GM10266 (cell line): ENCODE data around the gene GATAD2B.
A peak's percentile ranks its signal among the peaks of the same experiment; 100 is the strongest.

Experiments used
- DNase-seq: peaks from one replicate; pipeline ENCODE4 v3.0.0; 2012; ENCODE audit errors: extremely low spot score
- TF ChIP-seq, protein P1 (sequence below): IDR thresholded peaks from 2 replicates; pipeline ENCODE4 v1.5.1; 2012; ENCODE audit warnings: mild to moderate bottlenecking, low read depth; ENCODE audit not compliant: control insufficient read depth, insufficient read depth; ENCODE audit errors: missing control alignments

Gene GATAD2B

DNA sequence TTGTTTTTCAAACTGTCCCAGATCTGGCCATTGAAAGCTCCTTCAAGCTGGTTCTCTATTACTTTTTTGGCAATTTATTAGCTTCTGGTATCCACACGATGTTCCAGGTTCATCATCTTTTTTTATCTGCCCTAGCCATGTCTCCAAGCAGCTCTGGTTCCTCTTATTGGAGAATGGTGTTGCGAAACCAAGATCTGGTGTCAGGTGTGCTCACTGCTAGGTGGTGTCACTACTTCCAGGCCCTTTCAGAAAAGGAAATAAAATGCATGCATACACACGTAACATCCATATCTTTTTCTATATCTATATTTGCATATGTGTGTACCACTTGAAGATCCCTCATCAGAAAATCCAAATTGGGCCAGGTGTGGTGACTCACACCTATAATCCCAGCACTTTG, 53.3 kb downstream of the GATAD2B start:
- DNase-seq: no peak
- TF ChIP-seq, protein P1, sequence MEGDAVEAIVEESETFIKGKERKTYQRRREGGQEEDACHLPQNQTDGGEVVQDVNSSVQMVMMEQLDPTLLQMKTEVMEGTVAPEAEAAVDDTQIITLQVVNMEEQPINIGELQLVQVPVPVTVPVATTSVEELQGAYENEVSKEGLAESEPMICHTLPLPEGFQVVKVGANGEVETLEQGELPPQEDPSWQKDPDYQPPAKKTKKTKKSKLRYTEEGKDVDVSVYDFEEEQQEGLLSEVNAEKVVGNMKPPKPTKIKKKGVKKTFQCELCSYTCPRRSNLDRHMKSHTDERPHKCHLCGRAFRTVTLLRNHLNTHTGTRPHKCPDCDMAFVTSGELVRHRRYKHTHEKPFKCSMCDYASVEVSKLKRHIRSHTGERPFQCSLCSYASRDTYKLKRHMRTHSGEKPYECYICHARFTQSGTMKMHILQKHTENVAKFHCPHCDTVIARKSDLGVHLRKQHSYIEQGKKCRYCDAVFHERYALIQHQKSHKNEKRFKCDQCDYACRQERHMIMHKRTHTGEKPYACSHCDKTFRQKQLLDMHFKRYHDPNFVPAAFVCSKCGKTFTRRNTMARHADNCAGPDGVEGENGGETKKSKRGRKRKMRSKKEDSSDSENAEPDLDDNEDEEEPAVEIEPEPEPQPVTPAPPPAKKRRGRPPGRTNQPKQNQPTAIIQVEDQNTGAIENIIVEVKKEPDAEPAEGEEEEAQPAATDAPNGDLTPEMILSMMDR: no peak

DNA sequence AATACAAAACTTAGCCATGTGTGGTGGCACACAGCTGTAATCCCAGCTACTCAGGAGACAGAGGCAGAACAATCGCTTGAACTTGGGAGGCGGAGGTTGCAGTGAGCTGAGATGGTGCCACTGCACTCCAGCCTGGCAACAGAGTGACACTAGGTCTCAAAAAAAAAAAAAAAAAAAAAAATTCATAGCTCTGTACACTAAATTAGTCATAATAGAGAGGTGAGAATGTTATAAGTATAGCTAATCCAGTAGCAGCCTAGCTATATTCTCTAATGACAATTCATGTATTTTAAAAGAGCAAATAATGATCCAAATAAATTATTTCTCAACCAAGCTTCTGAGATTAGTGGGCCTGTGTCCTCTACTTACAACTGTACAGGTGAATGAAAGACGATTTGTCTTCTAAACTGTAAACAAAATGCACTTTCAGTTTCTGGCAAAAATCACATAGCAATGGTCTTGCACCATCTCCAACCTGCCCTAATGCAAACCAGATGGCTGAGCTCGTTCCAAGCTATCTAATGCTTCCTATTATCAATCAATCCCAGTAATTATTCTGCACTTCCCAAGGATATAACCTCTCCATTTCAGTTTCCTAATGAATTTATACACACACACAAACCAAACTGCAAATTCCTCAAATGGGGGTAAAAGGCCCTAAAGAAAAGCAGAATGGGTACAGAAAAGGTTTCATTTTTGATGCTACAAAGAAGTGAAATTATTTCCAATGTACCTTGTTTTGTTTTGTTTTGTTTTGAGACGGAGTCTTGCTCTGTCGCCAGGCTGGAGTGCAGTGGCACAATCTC, 56.5 kb downstream of the GATAD2B start:
- TF ChIP-seq, protein P1: no peak
- DNase-seq: no peak

DNA sequence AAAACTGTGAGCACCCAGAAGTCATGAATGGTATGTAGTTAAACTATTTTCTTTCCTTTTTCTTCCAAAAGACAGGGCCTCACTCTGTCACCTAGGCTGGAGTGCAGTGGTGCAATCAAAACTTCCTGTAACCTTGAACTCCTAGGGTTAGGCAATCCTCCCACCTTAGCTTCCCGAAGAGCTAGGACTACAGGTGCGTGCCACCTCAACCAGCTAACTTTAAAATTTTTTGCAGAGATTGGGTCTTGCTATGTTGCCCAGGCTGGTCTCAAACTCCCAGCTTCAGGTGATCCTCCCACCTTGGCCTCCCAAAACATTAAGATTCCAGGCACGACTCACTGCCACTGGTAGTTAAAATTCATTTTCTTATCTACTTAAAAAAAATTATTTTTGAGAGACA, 62.5 kb downstream of the GATAD2B start:
- TF ChIP-seq, protein P1: no peak
- DNase-seq: no peak

DNA sequence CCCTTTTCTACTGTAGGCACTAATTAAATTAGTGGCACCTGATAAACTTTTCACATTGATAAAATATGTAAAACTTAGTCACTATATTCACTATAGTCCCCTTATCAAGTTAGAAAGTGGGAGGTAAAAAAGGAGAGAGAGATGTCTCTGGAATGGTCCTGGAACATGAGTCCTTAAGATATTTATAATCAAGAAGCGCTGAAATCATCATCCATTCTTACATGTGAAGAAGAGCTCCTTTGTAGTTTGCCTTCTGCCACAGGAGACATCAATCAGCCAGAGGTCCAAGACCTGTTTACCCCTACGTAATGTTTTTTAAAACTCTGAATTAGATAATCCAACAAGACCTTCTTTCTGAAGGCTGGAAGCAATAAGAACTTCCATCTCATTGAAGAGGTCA, 65.3 kb downstream of the GATAD2B start:
- TF ChIP-seq, protein P1: no peak
- DNase-seq: no peak

DNA sequence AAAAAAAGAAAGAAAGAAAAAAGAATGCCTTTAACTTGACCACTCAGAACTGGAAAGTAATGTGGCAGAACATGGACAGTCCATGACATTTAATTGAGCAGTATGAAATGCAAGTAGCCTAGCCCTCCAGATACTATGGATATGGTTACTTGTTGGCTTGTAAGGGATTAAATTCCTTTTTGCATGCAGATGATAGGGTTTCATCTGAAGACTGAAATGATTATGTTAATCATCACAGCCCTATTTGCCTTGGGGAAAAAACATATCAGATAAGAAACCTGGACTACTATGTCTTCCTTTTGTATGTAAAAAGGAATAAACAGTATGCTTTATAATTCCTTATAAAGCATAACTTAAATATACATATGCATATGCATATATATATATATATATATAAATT, 66.0 kb downstream of the GATAD2B start:
- no peak for DNase-seq

DNA sequence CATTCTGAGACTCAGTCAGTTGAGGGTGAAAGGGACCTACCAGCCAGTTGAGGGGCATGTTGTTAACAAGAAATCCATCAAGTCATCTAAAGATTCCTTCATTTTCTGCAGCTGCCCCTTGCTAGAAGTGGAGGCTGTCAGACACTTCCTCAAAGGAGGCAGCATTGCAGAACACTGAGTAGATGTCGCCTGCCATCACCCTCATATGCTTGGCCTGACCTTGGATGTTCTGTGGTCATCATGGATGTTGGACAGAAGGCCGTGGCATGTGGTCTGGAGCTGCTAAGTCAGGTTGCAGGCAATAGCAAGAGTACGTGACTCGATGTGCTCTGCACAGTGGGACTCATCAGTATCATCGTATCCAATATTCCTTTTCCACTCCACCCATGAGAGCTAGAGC, 70.6 kb downstream of the GATAD2B start:
- no peak for DNase-seq
- TF ChIP-seq, protein P1: no peak

More for the DNA sequence above, 66.0 kb downstream of the GATAD2B start:
- TF ChIP-seq, protein P1: no peak

DNA sequence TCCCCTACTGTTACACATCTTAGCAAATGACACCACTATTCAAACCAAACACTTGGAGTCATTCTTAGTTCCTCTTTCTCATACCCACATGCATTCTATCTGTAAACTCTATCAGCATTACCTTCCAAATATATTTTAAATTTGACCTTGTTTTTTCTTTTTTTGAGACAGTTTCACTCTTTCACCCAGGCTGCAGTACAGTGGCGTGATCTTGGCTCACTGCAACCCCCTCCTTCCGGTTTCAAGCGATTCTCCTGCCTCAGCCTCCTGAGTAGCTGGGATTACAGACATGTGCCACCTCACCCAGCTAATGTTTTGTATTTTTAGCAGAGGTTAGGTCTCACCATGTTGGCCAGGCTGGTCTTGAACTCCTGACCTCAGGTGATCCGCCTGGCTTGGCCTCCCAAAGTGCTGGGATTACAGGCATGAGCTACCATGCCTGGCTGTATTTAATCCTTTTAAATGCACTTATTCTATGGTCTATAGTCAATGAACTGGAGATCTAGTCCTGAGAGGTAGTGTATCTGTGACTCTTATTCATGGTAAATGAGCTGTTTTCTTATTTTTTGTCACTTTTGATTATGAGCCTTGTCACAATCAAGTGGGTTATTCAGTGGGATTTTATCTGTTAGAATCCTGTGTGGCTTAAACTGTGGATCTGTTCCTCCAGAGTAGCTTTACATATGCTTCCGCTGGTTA, 73.1 kb downstream of the GATAD2B start:
- TF ChIP-seq, protein P1: no peak

More for the DNA sequence above, 73.1 kb downstream of the GATAD2B start:
- DNase-seq: peak; percentile 47
